Spinal cord (tissue), 10 donors: ENCODE results near the gene MX1. TPM values are rescaled to one million over a fixed set of nuclear protein-coding genes. Genes with fewer than 3 reads are reported as not detected.

Experiments
- DNase-seq, 6 donors: peaks; one replicate each; pipeline versions ENCODE4 v3.0.0 to v3.0.0-alpha.2; 2013 to 2015; ENCODE audit warnings: low spot score in 6 of 6, low read depth in 4 of 6
- H3K27ac ChIP-seq: one replicate; pipeline ENCODE4 v1.5.1; 2013; ENCODE audit warnings: low read depth, low read length, control low read depth
- H3K27me3 ChIP-seq: one replicate; pipeline ENCODE4 v1.6.1; 2013; ENCODE audit warnings: low read length; ENCODE audit not compliant: control insufficient read depth, insufficient read depth
- H3K36me3 ChIP-seq: one replicate; pipeline ENCODE4 v1.6.1; 2013; ENCODE audit warnings: low read length; ENCODE audit not compliant: control insufficient read depth, insufficient read depth
- H3K4me1 ChIP-seq: one replicate; pipeline ENCODE4 v1.6.1; 2013; ENCODE audit warnings: low read length; ENCODE audit not compliant: control insufficient read depth, insufficient read depth
- H3K4me3 ChIP-seq: one replicate; pipeline ENCODE4 v1.5.1; 2013; ENCODE audit warnings: low read depth, low read length, control low read depth
- H3K9me3 ChIP-seq: one replicate; pipeline ENCODE4 v1.6.1; 2013; ENCODE audit warnings: low read length; ENCODE audit not compliant: control insufficient read depth, insufficient read depth
- WGBS: methylation state at CpG from one replicate; pipeline ENCODE4 v1.1.5; 2013; ENCODE audit warnings: missing lambda C conversion rate; ENCODE audit not compliant: insufficient coverage; 5-methylcytosine and 5-hydroxymethylcytosine counted together
- polyA plus RNA-seq, 2 donors: library from polyadenylated mRNA; unstranded; fragments of 120-200 nt; gene quantifications; one replicate each; pipeline ENCODE4 v1.2.1, GENCODE V29; 2013; ENCODE audit not compliant: insufficient read length in 2 of 2
- total RNA-seq, 2 donors: library from RNA; depleted of rRNA in 1 of 2; stranded (reverse); fragments of 120-200 nt in 1 of 2; fragments of >200 nt in 1 of 2; gene quantifications; one replicate each; pipeline versions ENCODE4 v1.2.3 to v1.2.4, GENCODE V29; 2013 to 2014
- donor health status: healthy.

The MX1 gene
- total and polyA plus RNA-seq, 4 donors, result 16.0 to 37.4 (median 25.6) TPM

- no peaks in the 10 kb centered on the region for H3K4me1 ChIP-seq
- H3K36me3 ChIP-seq, result no peaks in the 10 kb centered on the region
- DNase-seq, result no peak
- H3K27me3 ChIP-seq, result no peaks in the 10 kb centered on the region
- no peaks in the 10 kb centered on the region for H3K9me3 ChIP-seq
- H3K4me3 ChIP-seq, result no peak overlapping the region
- H3K27ac ChIP-seq, result no peak overlapping the region
- 93% methylated on average over 8 of the region's 8 CpGs for WGBS
Observed at GRCh38 chr21:41393876-41394465, 32.1 kb upstream of the MX1 start.

GRCh38 chr21:41396558-41397075 is 29.4 kb upstream of the MX1 start:
- no peak for DNase-seq
- no peaks in the 10 kb centered on the region for H3K4me1 ChIP-seq
- WGBS, result 74% methylated on average over 6 of the region's 7 CpGs
- H3K9me3 ChIP-seq, result no peaks in the 10 kb centered on the region
- no peaks in the 10 kb centered on the region for H3K36me3 ChIP-seq
- H3K27me3 ChIP-seq, result no peaks in the 10 kb centered on the region
- H3K4me3 ChIP-seq, result no peak overlapping the region
- no peak overlapping the region for H3K27ac ChIP-seq

GRCh38 chr21:41397471-41397891 is 28.6 kb upstream of the MX1 start:
- H3K4me1 ChIP-seq, result no peaks in the 10 kb centered on the region
- H3K36me3 ChIP-seq, result no peaks in the 10 kb centered on the region
- no peak for DNase-seq
- no peaks in the 10 kb centered on the region for H3K27me3 ChIP-seq
- H3K4me3 ChIP-seq, result no peak overlapping the region
- WGBS, result 83% methylated on average over 7 of the region's 7 CpGs
- H3K27ac ChIP-seq, result no peak overlapping the region
- no peaks in the 10 kb centered on the region for H3K9me3 ChIP-seq

- H3K4me3 ChIP-seq, result no peak overlapping the region
- H3K9me3 ChIP-seq, result no peaks in the 10 kb centered on the region
- H3K4me1 ChIP-seq, result no peaks in the 10 kb centered on the region
- H3K27ac ChIP-seq, result no peak overlapping the region
- 100% methylated on average over 2 of the region's 4 CpGs for WGBS
- no peaks in the 10 kb centered on the region for H3K27me3 ChIP-seq
- no peak for DNase-seq
- H3K36me3 ChIP-seq, result no peaks in the 10 kb centered on the region
Observed at GRCh38 chr21:41398251-41398650, 27.8 kb upstream of the MX1 start.

GRCh38 chr21:41398831-41399230 is 27.2 kb upstream of the MX1 start:
- no peaks in the 10 kb centered on the region for H3K36me3 ChIP-seq
- no peak overlapping the region for H3K4me3 ChIP-seq
- no peaks in the 10 kb centered on the region for H3K27me3 ChIP-seq
- H3K4me1 ChIP-seq, result no peaks in the 10 kb centered on the region
- 90% methylated on average over 3 of the region's 16 CpGs for WGBS
- no peak for DNase-seq
- no peaks in the 10 kb centered on the region for H3K9me3 ChIP-seq
- no peak overlapping the region for H3K27ac ChIP-seq

GRCh38 chr21:41399246-41399800 is 26.7 kb upstream of the MX1 start:
- no peak for DNase-seq
- 95% methylated on average over 5 of the region's 7 CpGs for WGBS
- no peaks in the 10 kb centered on the region for H3K36me3 ChIP-seq
- no peaks in the 10 kb centered on the region for H3K4me1 ChIP-seq
- H3K27ac ChIP-seq, result no peak overlapping the region
- no peaks in the 10 kb centered on the region for H3K9me3 ChIP-seq
- H3K4me3 ChIP-seq, result no peak overlapping the region
- no peaks in the 10 kb centered on the region for H3K27me3 ChIP-seq

GRCh38 chr21:41402231-41402630 is 23.8 kb upstream of the MX1 start:
- WGBS, result 90% methylated on average over 11 of the region's 11 CpGs
- Histone ChIP-seq H3K9me3 (no peaks in the 10 kb centered on the region), H3K27me3 (no peaks in the 10 kb centered on the region), H3K36me3 (no peaks in the 10 kb centered on the region), H3K4me1 (no peaks in the 10 kb centered on the region), H3K4me3 (no peak overlapping the region), H3K27ac (no peak overlapping the region)
- no peak for DNase-seq

- Histone ChIP-seq H3K27ac (no peak overlapping the region), H3K4me3 (no peak overlapping the region), H3K36me3 (no peaks in the 10 kb centered on the region), H3K9me3 (no peaks in the 10 kb centered on the region), H3K27me3 (no peaks in the 10 kb centered on the region), H3K4me1 (no peaks in the 10 kb centered on the region)
- WGBS, result 95% methylated on average over 10 of the region's 10 CpGs
- no peak for DNase-seq
Observed at GRCh38 chr21:41402796-41403195, 23.2 kb upstream of the MX1 start.

- H3K27ac ChIP-seq, result no peak overlapping the region
- no peaks in the 10 kb centered on the region for H3K27me3 ChIP-seq
- 79% methylated on average over 7 of the region's 9 CpGs for WGBS
- no peaks in the 10 kb centered on the region for H3K4me1 ChIP-seq
- no peak for DNase-seq
- H3K9me3 ChIP-seq, result no peaks in the 10 kb centered on the region
- no peak overlapping the region for H3K4me3 ChIP-seq
- no peaks in the 10 kb centered on the region for H3K36me3 ChIP-seq
Observed at GRCh38 chr21:41403331-41403730, 22.7 kb upstream of the MX1 start.

- H3K9me3 ChIP-seq, result no peaks in the 10 kb centered on the region
- H3K4me3 ChIP-seq, result no peak overlapping the region
- WGBS, result 89% methylated on average over 10 of the region's 10 CpGs
- no peaks in the 10 kb centered on the region for H3K4me1 ChIP-seq
- H3K27me3 ChIP-seq, result no peaks in the 10 kb centered on the region
- H3K36me3 ChIP-seq, result no peaks in the 10 kb centered on the region
- DNase-seq, result no peak
- H3K27ac ChIP-seq, result no peak overlapping the region
Observed at GRCh38 chr21:41403966-41404365, 22.1 kb upstream of the MX1 start.
